ENCODE measurements around the gene RSU1. TPM values are rescaled to one million over a fixed set of nuclear protein-coding genes. Genes with fewer than 3 reads are reported as not detected.
"Not testable (repeated sequence)": the region's sequence is repeated elsewhere in the genome, so short reads cannot be mapped to it uniquely, and the experiment has no call there.

RSU1 gene
- total RNA-seq (2014; rRNA removed; shearing (Covaris generic)) = 35.2 and 36.2 TPM in 2 replicates
- 17.6 and 26.9 TPM in 2 replicates for polyA plus RNA-seq (2014; cell fraction: nucleus; rRNA removed)

GRCh38 chr10:16817125-16818019, at the start of gene RSU1:
Gene RSU1 (minus strand): TSS chr10:16817424. CDS start chr10:16817081, 343 bp downstream.
- DNase-seq (ENCODE audit: extremely low read depth, low read depth) = peak; percentile 98

GRCh38 chr10:16866541-16867275, 49.5 kb upstream of the RSU1 start:
- no peak for DNase-seq (ENCODE audit: extremely low read depth, low read depth)

- no peak for DNase-seq (ENCODE audit: extremely low read depth, low read depth)
Measured at GRCh38 chr10:16865766-16866165, 48.5 kb upstream of the RSU1 start.

- no peak for DNase-seq (ENCODE audit: extremely low read depth, low read depth)
Measured at GRCh38 chr10:16863766-16864165, 46.5 kb upstream of the RSU1 start.

GRCh38 chr10:16857419-16857818, 40.2 kb upstream of the RSU1 start:
- DNase-seq (ENCODE audit: extremely low read depth, low read depth) = no peak

- no peak for DNase-seq (ENCODE audit: extremely low read depth, low read depth)
Measured at GRCh38 chr10:16856567-16856966, 39.3 kb upstream of the RSU1 start.

GRCh38 chr10:16856092-16856491, 38.9 kb upstream of the RSU1 start:
- DNase-seq (ENCODE audit: extremely low read depth, low read depth) = no peak

- no peak for DNase-seq (ENCODE audit: extremely low read depth, low read depth)
Measured at GRCh38 chr10:16854623-16855022, 37.4 kb upstream of the RSU1 start.

GRCh38 chr10:16853809-16854208, 36.6 kb upstream of the RSU1 start:
- no peak for DNase-seq (ENCODE audit: extremely low read depth, low read depth)

GRCh38 chr10:16853201-16853600, 36.0 kb upstream of the RSU1 start:
- peak; percentile 25 for DNase-seq (ENCODE audit: extremely low read depth, low read depth)

- no peak for DNase-seq (ENCODE audit: extremely low read depth, low read depth)
Measured at GRCh38 chr10:16852624-16853023, 35.4 kb upstream of the RSU1 start.

GRCh38 chr10:16848562-16849154, 31.4 kb upstream of the RSU1 start:
- DNase-seq (ENCODE audit: extremely low read depth, low read depth) = no peak

DNA sequence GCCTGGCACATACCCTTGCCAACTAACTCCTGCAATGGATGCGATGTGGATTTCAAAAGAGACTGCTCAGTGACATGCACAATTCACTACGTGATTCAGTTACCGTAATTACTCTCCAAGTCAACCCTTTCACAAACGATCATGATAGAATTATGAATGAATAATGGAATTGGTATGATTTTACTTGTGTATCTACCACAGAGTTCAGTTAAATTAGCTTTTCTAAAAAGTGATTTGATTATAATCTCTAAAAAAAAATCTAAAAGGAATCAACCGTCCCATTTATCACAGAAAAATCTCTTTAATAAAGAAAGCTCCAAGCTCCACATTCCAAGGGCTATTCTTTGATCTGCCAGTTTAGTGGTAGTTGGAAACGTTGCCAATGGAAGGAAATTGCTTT, 30.4 kb upstream of the RSU1 start:
- DNase-seq (ENCODE audit: extremely low read depth, low read depth) = no peak

DNA sequence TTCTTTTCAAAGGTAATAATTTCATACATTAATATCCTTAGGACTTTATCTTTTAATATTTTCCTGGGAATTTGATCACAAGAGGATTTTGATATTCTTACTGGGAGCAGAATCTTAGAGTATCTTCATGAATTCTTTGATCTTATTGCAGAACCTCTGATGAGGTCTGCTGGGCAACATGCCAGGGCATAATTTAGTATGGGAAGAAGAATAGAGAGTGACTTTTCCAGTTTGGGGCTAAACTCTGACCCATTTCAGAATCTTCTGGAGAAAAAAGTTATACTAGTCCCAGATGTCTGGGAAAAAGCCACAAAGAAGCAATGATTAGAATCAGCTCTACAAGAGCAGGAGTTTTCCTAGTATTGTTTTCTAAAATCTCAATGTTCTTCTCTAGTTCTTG, 28.0 kb upstream of the RSU1 start:
- no peak for DNase-seq (ENCODE audit: extremely low read depth, low read depth)

GRCh38 chr10:16843252-16843870, 26.1 kb upstream of the RSU1 start:
- DNase-seq (ENCODE audit: extremely low read depth, low read depth) = peak; percentile 70

- no peak for DNase-seq (ENCODE audit: extremely low read depth, low read depth)
Measured at GRCh38 chr10:16835228-16835627, 18.0 kb upstream of the RSU1 start.

DNA sequence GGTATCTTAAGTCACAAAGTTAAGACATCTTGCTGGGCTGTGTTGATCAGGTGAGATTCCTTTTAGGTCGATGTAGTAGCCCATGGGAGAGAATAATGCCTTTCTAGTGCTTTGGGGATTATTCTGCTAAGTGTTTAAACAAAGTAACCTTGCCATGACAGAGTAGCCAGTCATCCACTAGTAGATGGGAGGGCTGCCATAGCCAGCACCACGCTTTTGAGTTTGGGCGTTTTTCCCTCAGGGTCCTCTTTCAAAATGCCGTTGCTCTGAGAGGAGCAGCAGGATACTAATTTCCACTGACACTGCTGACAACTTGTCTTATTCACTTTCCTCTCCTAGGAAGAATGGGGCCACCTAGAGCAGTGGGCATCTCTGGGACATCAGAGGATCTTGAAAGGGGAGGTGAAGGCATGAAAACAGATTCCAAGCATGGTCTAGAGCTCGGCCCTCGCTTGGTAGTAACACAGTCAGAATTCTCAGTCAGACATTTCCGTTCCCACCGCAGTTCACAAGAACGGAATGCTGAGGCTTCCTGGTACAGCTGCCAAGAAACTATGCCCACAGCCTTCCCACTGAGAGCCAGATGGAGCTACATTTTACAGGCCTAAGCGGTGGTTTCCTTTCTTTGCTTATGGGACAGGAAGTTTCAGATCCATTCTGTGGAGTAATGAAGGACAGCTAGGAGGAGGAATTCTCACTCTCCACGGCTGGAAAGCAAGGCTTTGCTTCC, 15.3 kb upstream of the RSU1 start:
- DNase-seq (ENCODE audit: extremely low read depth, low read depth) = no peak

- DNase-seq (ENCODE audit: extremely low read depth, low read depth) = no peak
Measured at GRCh38 chr10:16828701-16829175, 11.5 kb upstream of the RSU1 start.

- peak; percentile 66 for DNase-seq (ENCODE audit: extremely low read depth, low read depth)
Measured at GRCh38 chr10:16828114-16828568, 10.9 kb upstream of the RSU1 start.

DNA sequence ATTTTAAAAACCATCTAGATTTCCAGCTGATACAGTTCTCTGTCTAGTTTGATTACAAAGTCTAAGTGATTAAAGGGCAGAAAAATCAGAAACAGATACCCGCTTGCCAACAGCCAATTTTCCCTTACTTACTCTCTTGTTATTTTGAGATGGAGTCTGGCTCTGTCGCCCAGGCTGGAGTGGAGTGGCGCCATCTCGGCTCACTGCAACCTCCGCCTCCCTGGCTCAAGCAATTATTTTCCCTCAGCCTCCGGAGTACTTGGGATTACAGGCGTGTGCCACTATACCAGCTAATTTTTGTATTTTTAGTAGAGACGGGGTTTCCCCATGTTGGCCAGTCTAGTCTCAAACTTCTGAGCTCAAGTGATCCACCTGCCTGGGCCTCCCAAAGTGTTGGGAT, 10.2 kb upstream of the RSU1 start:
- DNase-seq (ENCODE audit: extremely low read depth, low read depth) = not testable (repeated sequence)

All from NCI-H460 (cell line).